Activated naive CD4-positive, alpha-beta T cell treated with anti-CD3 and anti-CD28 coated beads, Interleukin-2, amount 50 U/mL, for 72 hours (primary cell): ENCODE data around the gene BFSP1. TPM values are rescaled to one million over a fixed set of nuclear protein-coding genes. Genes with fewer than 3 reads are reported as not detected.

Source experiments
- ATAC-seq, 2 donors: fragments of 150-1000 bp; cut with Tn5 transposase; 2 replicates each; pipeline ENCODE4 v1.10.0; 2021; ENCODE audit warnings: mild to moderate bottlenecking in 2 of 2, moderate library complexity in 2 of 2
- DNase-seq, 2 donors: peaks; one replicate each; pipeline ENCODE4 v3.0.0; 2021 to 2022; ENCODE audit warnings: low spot score in 2 of 2
- H3K27ac Mint-ChIP-seq, 2 donors: one replicate each; pipeline ENCODE4 v1.8.0; 2022; ENCODE audit warnings: mild to moderate bottlenecking in 2 of 2, mixed read lengths in 2 of 2
- H3K36me3 Mint-ChIP-seq, 2 donors: one replicate each; pipeline ENCODE4 v1.8.0; 2022; ENCODE audit warnings: mixed read lengths in 2 of 2
- H3K9me3 Mint-ChIP-seq, 2 donors: one replicate each; pipeline ENCODE4 v1.8.0; 2022; ENCODE audit warnings: mixed read lengths in 2 of 2
- total RNA-seq, 2 donors: library from RNA; stranded (reverse); gene quantifications; one replicate each; pipeline ENCODE4 v1.2.3, GENCODE V29; 2022

The BFSP1 gene
- total RNA-seq, 2 donors from 2014 or later, result 0.16 TPM; not detected in 1

- DNase-seq (no peak), ATAC-seq (peak; percentile 69 to 84)
- peak overlapping the region; percentile 76 to 88 for H3K27ac Mint-ChIP-seq
- no peaks in the 10 kb centered on the region for H3K9me3 Mint-ChIP-seq
- no peaks in the 10 kb centered on the region for H3K36me3 Mint-ChIP-seq
Observed at GRCh38 chr20:17560344-17561074, 29.3 kb upstream of the BFSP1 start.

GRCh38 chr20:17559338-17559737 lies 28.2 kb upstream of the BFSP1 start:
- ATAC-seq (no peak), DNase-seq (no peak)
- H3K27ac Mint-ChIP-seq, result peak overlapping the region in 1 of 2 donors; percentile 59
- H3K36me3 Mint-ChIP-seq, result no peaks in the 10 kb centered on the region
- H3K9me3 Mint-ChIP-seq, result no peaks in the 10 kb centered on the region

- ATAC-seq, result no peak
- peak overlapping the region; percentile 59 to 95 for H3K27ac Mint-ChIP-seq
- H3K36me3 Mint-ChIP-seq, result no peaks in the 10 kb centered on the region
- no peak for DNase-seq
- no peaks in the 10 kb centered on the region for H3K9me3 Mint-ChIP-seq
Observed at GRCh38 chr20:17558941-17559304, 27.7 kb upstream of the BFSP1 start.

DNA sequence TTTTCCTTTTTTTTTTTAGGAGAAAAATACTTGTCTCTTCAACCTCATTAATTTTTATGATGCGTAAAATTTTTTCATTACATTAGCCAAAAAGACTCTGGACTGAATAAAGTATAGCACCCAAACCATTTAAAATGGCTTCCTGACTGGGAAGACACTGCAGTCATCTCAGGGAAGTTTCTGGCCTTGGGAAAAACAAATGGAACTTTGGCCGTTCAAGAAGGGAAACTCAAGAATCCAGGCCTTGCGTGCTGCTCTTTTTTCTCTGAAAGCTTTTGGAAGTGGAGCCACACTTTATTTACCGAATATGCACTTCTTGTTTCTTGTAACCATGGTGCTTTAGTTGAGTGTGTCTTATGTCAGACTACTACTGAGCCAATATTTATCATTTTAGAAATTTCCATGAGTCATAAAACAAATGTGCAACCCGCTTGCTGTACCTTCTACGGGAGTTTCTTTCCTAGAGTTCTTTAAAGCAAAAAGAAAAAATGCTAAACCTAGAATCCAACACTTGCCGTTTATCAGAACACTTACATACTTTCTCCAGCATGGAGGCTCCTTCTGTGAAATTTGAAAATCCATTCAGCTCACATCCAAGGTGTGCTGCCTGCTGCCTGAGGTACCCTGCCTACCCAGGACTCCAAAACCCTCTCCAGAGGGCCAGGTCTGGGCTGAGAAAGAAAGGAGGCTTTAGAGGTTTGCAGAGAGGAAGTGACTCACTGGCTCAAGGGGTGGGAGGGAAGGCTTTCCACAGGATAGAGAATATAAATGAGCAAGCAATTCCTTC lies 27.2 kb upstream of the BFSP1 start:
- Mint-ChIP-seq H3K36me3 (no peaks in the 10 kb centered on the region), H3K9me3 (no peaks in the 10 kb centered on the region), H3K27ac (peak overlapping the region; percentile 59 to 95)
- DNase-seq (peak in 1 of 2 donors; percentile 38), ATAC-seq (peak; percentile 78 to 83)

- no peak for ATAC-seq
- Mint-ChIP-seq H3K27ac (no peak overlapping the region), H3K36me3 (no peaks in the 10 kb centered on the region), H3K9me3 (no peaks in the 10 kb centered on the region)
- DNase-seq, result no peak
Observed at GRCh38 chr20:17557675-17558006, 26.5 kb upstream of the BFSP1 start.

- H3K9me3 Mint-ChIP-seq, result no peaks in the 10 kb centered on the region
- no peak for DNase-seq
- ATAC-seq, result no peak
- H3K36me3 Mint-ChIP-seq, result no peaks in the 10 kb centered on the region
- no peak overlapping the region for H3K27ac Mint-ChIP-seq
Observed at GRCh38 chr20:17556837-17557674, 25.9 kb upstream of the BFSP1 start.

- no peaks in the 10 kb centered on the region for H3K36me3 Mint-ChIP-seq
- no peaks in the 10 kb centered on the region for H3K9me3 Mint-ChIP-seq
- no peak for DNase-seq
- no peak for ATAC-seq
- no peak overlapping the region for H3K27ac Mint-ChIP-seq
Observed at GRCh38 chr20:17555106-17555505, 23.9 kb upstream of the BFSP1 start.

DNA sequence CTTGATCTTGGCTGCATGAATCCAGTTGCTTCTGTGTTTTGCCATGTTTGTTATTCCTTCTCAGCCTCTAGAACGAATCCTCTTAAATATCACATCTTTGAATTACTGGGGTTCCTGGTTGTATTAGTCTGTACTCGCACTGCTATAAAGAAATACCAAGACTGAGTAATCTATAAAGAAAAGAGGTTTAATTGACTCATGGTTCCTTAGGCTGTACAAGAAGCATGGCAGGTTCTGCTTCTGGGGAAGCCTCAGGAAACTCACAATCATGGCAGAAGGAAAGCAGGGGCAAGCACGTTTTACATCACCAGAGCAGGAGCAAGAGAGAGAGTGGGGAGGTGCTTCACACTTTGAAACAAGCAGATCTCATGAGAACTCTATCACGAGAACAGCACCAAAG lies 18.0 kb upstream of the BFSP1 start:
- no peak for ATAC-seq

GRCh38 chr20:17545127-17545526 lies 13.9 kb upstream of the BFSP1 start:
- H3K27ac Mint-ChIP-seq, result peak overlapping the region in 1 of 2 donors; percentile 72
- no peak for DNase-seq
- no peak for ATAC-seq
- H3K36me3 Mint-ChIP-seq, result no peaks in the 10 kb centered on the region
- H3K9me3 Mint-ChIP-seq, result no peaks in the 10 kb centered on the region

More for the DNA sequence above, 18.0 kb upstream of the BFSP1 start:
- no peaks in the 10 kb centered on the region for H3K36me3 Mint-ChIP-seq
- no peak for DNase-seq
- no peaks in the 10 kb centered on the region for H3K9me3 Mint-ChIP-seq
- no peak overlapping the region for H3K27ac Mint-ChIP-seq

DNA sequence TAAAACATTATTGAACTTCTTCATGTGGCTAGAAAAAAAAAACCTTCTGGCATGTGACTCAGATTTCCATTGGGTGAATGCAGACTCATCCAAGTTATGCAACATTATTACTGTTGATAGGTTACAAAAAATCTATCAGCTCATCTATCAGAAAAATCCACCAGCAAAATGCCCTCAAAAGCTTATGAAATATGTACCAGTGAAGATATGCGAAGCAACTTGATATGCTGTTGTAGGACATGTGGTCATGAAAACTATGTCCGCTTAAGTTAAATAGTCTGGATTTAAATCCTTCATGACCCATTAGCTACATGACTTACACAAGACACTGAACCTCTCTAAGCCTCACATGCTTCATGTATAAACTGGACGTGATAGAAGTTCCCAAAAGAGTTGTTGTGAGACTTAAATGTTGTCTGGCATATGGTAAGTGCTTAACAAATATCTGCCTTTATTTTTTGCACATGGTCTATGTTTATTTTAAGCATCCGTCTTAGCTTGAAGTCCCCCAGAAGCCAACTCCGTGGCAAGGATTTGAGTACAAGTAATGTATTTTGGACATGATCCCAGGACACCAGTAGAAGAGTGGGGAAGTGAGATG lies 12.5 kb upstream of the BFSP1 start:
- ATAC-seq, result no peak
- no peak overlapping the region for H3K27ac Mint-ChIP-seq

GRCh38 chr20:17542993-17543412 lies 11.8 kb upstream of the BFSP1 start:
- DNase-seq (no peak), ATAC-seq (no peak)
- Mint-ChIP-seq H3K27ac (no peak overlapping the region), H3K36me3 (no peaks in the 10 kb centered on the region), H3K9me3 (no peaks in the 10 kb centered on the region)

More for the DNA sequence above, 12.5 kb upstream of the BFSP1 start:
- no peaks in the 10 kb centered on the region for H3K36me3 Mint-ChIP-seq
- no peak for DNase-seq
- no peaks in the 10 kb centered on the region for H3K9me3 Mint-ChIP-seq

DNA sequence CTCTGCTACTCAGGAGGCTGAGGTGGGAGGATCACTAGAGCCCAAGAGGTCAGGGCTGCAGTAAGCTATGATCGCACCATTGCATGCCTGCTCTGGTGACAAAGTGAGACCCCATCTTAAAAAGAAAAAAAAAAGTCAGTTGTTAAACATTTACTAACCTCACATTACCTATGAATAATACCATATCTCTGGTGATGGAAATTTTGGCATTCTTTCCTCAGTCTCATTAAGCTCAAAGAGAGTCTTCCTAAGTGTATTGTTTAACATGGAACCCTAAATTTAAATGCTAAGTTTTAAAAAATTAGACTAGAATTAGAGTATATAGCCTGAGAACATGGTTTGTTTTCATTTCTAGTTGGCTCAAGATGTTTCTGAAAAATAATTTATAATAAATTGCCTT lies 11.3 kb upstream of the BFSP1 start:
- no peaks in the 10 kb centered on the region for H3K36me3 Mint-ChIP-seq
- H3K27ac Mint-ChIP-seq, result no peak overlapping the region
- DNase-seq (no peak), ATAC-seq (no peak)
- no peaks in the 10 kb centered on the region for H3K9me3 Mint-ChIP-seq

GRCh38 chr20:17541996-17542395 lies 10.8 kb upstream of the BFSP1 start:
- H3K27ac Mint-ChIP-seq, result no peak overlapping the region
- ATAC-seq, result no peak
- no peaks in the 10 kb centered on the region for H3K36me3 Mint-ChIP-seq
- DNase-seq, result no peak
- H3K9me3 Mint-ChIP-seq, result no peaks in the 10 kb centered on the region

DNA sequence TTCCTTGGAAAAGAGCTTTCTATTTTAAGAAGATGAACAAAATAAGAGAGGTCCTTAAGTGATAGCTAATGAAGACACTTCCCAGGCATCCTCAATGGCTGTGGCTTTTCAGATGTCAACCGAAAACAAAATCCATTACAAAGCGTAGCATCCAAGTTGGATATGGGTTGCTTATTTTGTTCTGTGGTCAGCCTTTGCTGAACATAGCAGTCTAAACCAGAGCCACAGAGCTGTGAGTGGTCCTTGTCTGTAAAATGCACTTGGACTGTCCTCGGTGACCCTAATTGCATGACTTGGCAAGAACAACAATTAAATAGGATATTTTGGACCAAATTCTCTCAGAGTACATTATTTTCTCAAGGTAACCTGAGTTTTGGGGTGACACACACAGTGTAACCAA lies 10.4 kb upstream of the BFSP1 start:
- ATAC-seq (no peak), DNase-seq (no peak)
- Mint-ChIP-seq H3K9me3 (no peaks in the 10 kb centered on the region), H3K36me3 (no peaks in the 10 kb centered on the region), H3K27ac (no peak overlapping the region)

- DNase-seq (no peak), ATAC-seq (peak; percentile 78 to 86)
- Mint-ChIP-seq H3K36me3 (no peaks in the 10 kb centered on the region), H3K27ac (no peak overlapping the region), H3K9me3 (no peaks in the 10 kb centered on the region)
Observed at GRCh38 chr20:17538517-17539170, 7.5 kb upstream of the BFSP1 start.

DNA sequence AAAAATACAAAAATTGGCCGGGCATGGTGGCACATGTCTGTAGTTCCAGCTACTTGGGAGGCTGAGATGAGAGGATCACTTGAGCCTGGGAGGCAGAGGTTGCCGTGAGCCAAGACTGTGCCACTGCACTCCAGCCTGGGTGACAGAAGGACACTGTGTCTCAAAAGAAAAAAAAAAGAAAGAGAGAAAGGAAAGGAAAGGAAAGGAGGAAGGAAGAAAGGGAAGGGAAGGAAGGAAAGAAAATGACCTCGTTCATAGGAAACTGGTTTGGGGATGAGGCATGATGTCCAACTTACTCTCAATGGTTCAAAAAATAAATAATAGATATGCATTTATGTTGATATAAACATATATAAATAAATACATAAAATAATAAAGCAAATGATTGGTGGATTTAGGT lies 6.8 kb upstream of the BFSP1 start:
- ATAC-seq (no peak), DNase-seq (no peak)
- Mint-ChIP-seq H3K27ac (no peak overlapping the region), H3K36me3 (no peaks in the 10 kb centered on the region), H3K9me3 (no peaks in the 10 kb centered on the region)
